Mesendoderm (in vitro differentiated cells): ENCODE results near the gene SNRK.

Source experiments
- DNase-seq: peaks from one replicate; pipeline ENCODE4 v3.0.0; 2013
- H2AK5ac ChIP-seq: 2 replicates; pipeline ENCODE4 v1.6.1; 2013; ENCODE audit warnings: low read length, inconsistent platforms
- H2BK120ac ChIP-seq: 2 replicates; pipeline ENCODE4 v1.6.1; 2013; ENCODE audit warnings: low read depth, mild to moderate bottlenecking, low read length, moderate library complexity, mixed read lengths
- H2BK15ac ChIP-seq: replicated peaks from 2 replicates; pipeline ENCODE4 v1.6.1; 2013; ENCODE audit warnings: low read depth, mild to moderate bottlenecking, moderate library complexity
- H2BK5ac ChIP-seq: 2 replicates; pipeline ENCODE4 v1.6.1; 2013; ENCODE audit warnings: low read length, inconsistent platforms
- H3K18ac ChIP-seq: 2 replicates; pipeline ENCODE4 v1.6.1; 2013; ENCODE audit warnings: mild to moderate bottlenecking, low read length, mixed read lengths
- H3K23ac ChIP-seq: one replicate; pipeline ENCODE4 v1.6.1; 2013; ENCODE audit warnings: low read length
- H3K27ac ChIP-seq: 2 replicates; pipeline ENCODE4 v1.5.1; 2013; ENCODE audit warnings: low read depth, mild to moderate bottlenecking, inconsistent platforms, low read length, moderate library complexity
- H3K27me3 ChIP-seq: 2 replicates; pipeline ENCODE4 v1.6.1; 2013; ENCODE audit warnings: low read length, control low read depth, mild to moderate bottlenecking, inconsistent platforms; ENCODE audit not compliant: insufficient read depth, poor library complexity
- H3K36me3 ChIP-seq: 2 replicates; pipeline ENCODE4 v1.6.1; 2013; ENCODE audit warnings: low read length, inconsistent platforms; ENCODE audit not compliant: control insufficient read depth, insufficient read depth
- H3K4ac ChIP-seq: one replicate; pipeline ENCODE4 v1.6.1; 2013; ENCODE audit warnings: low read depth, mild to moderate bottlenecking, low read length, moderate library complexity
- H3K4me1 ChIP-seq: 2 replicates; pipeline ENCODE4 v1.6.1; 2013; ENCODE audit warnings: low read depth, low read length, inconsistent platforms; ENCODE audit not compliant: control insufficient read depth
- H3K4me2 ChIP-seq: 2 replicates; pipeline ENCODE4 v1.6.1; 2013; ENCODE audit warnings: low read length
- H3K4me3 ChIP-seq: 2 replicates; pipeline ENCODE4 v1.5.1; 2013; ENCODE audit warnings: mild to moderate bottlenecking, low read length
- H3K56ac ChIP-seq: one replicate; pipeline ENCODE4 v1.6.1; 2013; ENCODE audit warnings: low read length
- H3K79me1 ChIP-seq: 2 replicates; pipeline ENCODE4 v1.6.1; 2013; ENCODE audit warnings: low read length, inconsistent platforms
- H3K79me2 ChIP-seq: 2 replicates; pipeline ENCODE4 v1.6.1; 2013; ENCODE audit warnings: mild to moderate bottlenecking, low read length; ENCODE audit not compliant: control insufficient read depth, insufficient read depth
- H3K9ac ChIP-seq: 2 replicates; pipeline ENCODE4 v1.6.1; 2013; ENCODE audit warnings: low read length, inconsistent platforms
- H4K5ac ChIP-seq: one replicate; pipeline ENCODE4 v1.6.1; 2013; ENCODE audit warnings: low read length
- H4K8ac ChIP-seq: one replicate; pipeline ENCODE4 v1.6.1; 2013; ENCODE audit warnings: low read depth, mild to moderate bottlenecking, control low read depth, low read length, moderate library complexity
- WGBS: extraction: QIAGEN DNeasy Blood & Tissue Kit; methylation state at CpG from one replicate; pipeline ENCODE4 v1.1.7; 2013; ENCODE audit warnings: low lambda C conversion rate, missing lambda C conversion rate; ENCODE audit not compliant: insufficient coverage; ENCODE audit errors: extremely low coverage; 5-methylcytosine and 5-hydroxymethylcytosine counted together

The SNRK gene

GRCh38 chr3:43287500-43287873, 1.1 kb downstream of the SNRK start:
- WGBS = no CpG with 5 or more reads among the region's 3 CpGs
- no peak overlapping the region for H3K27ac ChIP-seq

GRCh38 chr3:43288366-43288765, 2.0 kb downstream of the SNRK start:
- Histone ChIP-seq H4K5ac (no peak overlapping the region), H3K27me3 (no peaks in the 10 kb centered on the region), H3K79me1 (peaks cover 20% of the 10 kb centered on the region), H3K27ac (no peak overlapping the region), H3K9ac (no peak overlapping the region), H3K56ac (no peak overlapping the region), H3K23ac (no peak overlapping the region), H3K4me2 (no peak overlapping the region), H3K36me3 (no peaks in the 10 kb centered on the region), H3K18ac (no peak overlapping the region), H3K79me2 (peaks cover 22% of the 10 kb centered on the region), H3K4me3 (no peak overlapping the region), H2BK5ac (no peak overlapping the region), H2AK5ac (no peak overlapping the region), H3K4me1 (peaks cover 2% of the 10 kb centered on the region), H2BK120ac (no peak overlapping the region), H3K4ac (no peak overlapping the region), H2BK15ac (no peak overlapping the region), H4K8ac (no peak overlapping the region)
- no peak for DNase-seq
- no CpG with 5 or more reads among the region's 2 CpGs for WGBS

More at GRCh38 chr3:43287500-43287873, 1.1 kb downstream of the SNRK start:
- peaks cover 16% of the 10 kb centered on the region for H3K79me1 ChIP-seq
- H2BK120ac ChIP-seq = no peak overlapping the region
- H2AK5ac ChIP-seq = no peak overlapping the region
- DNase-seq = peak; percentile 40
- H3K4me3 ChIP-seq = no peak overlapping the region
- peaks cover 2% of the 10 kb centered on the region for H3K4me1 ChIP-seq
- H3K4ac ChIP-seq = no peak overlapping the region
- peak overlapping the region; percentile 28 for H3K56ac ChIP-seq
- H3K36me3 ChIP-seq = no peaks in the 10 kb centered on the region
- H4K8ac ChIP-seq = no peak overlapping the region
- H3K27me3 ChIP-seq = no peaks in the 10 kb centered on the region
- peak overlapping the region; percentile 38 for H3K9ac ChIP-seq
- no peak overlapping the region for H3K23ac ChIP-seq
- no peak overlapping the region for H2BK15ac ChIP-seq
- H3K4me2 ChIP-seq = peak overlapping the region; percentile 58
- peaks cover 19% of the 10 kb centered on the region for H3K79me2 ChIP-seq
- no peak overlapping the region for H4K5ac ChIP-seq
- no peak overlapping the region for H2BK5ac ChIP-seq
- H3K18ac ChIP-seq = no peak overlapping the region

GRCh38 chr3:43288850-43289249, 2.5 kb downstream of the SNRK start:
- Histone ChIP-seq H3K23ac (no peak overlapping the region), H3K79me1 (peaks cover 20% of the 10 kb centered on the region), H3K56ac (no peak overlapping the region), H3K27ac (no peak overlapping the region), H2BK15ac (no peak overlapping the region), H3K4me2 (no peak overlapping the region), H3K36me3 (no peaks in the 10 kb centered on the region), H3K9ac (no peak overlapping the region), H3K18ac (no peak overlapping the region), H2BK5ac (no peak overlapping the region), H3K4ac (no peak overlapping the region), H2AK5ac (no peak overlapping the region), H2BK120ac (no peak overlapping the region), H4K8ac (no peak overlapping the region), H3K4me3 (no peak overlapping the region), H3K79me2 (peaks cover 22% of the 10 kb centered on the region), H3K4me1 (peaks cover 2% of the 10 kb centered on the region), H3K27me3 (no peaks in the 10 kb centered on the region), H4K5ac (no peak overlapping the region)
- no CpG with 5 or more reads among the region's 2 CpGs for WGBS
- no peak for DNase-seq

GRCh38 chr3:43289401-43289800, 3.1 kb downstream of the SNRK start:
- H3K4me3 ChIP-seq = no peak overlapping the region
- no CpG with 5 or more reads among the region's 2 CpGs for WGBS
- peaks cover 20% of the 10 kb centered on the region for H3K79me1 ChIP-seq
- H3K27me3 ChIP-seq = no peaks in the 10 kb centered on the region
- H3K56ac ChIP-seq = no peak overlapping the region
- H3K27ac ChIP-seq = no peak overlapping the region
- H2AK5ac ChIP-seq = no peak overlapping the region
- H3K18ac ChIP-seq = no peak overlapping the region
- no peak overlapping the region for H3K23ac ChIP-seq
- no peak overlapping the region for H4K5ac ChIP-seq
- no peak overlapping the region for H3K4ac ChIP-seq
- H2BK120ac ChIP-seq = no peak overlapping the region
- no peak overlapping the region for H3K4me2 ChIP-seq
- no peak for DNase-seq
- H2BK15ac ChIP-seq = no peak overlapping the region
- H3K4me1 ChIP-seq = peaks cover 2% of the 10 kb centered on the region
- peaks cover 22% of the 10 kb centered on the region for H3K79me2 ChIP-seq
- no peak overlapping the region for H2BK5ac ChIP-seq
- H3K36me3 ChIP-seq = no peaks in the 10 kb centered on the region
- H3K9ac ChIP-seq = no peak overlapping the region
- H4K8ac ChIP-seq = no peak overlapping the region

- Histone ChIP-seq H3K4ac (no peak overlapping the region), H2BK120ac (no peak overlapping the region), H2BK5ac (no peak overlapping the region), H3K36me3 (no peaks in the 10 kb centered on the region), H3K4me1 (peaks cover 2% of the 10 kb centered on the region), H4K5ac (no peak overlapping the region), H3K4me2 (no peak overlapping the region), H3K27me3 (no peaks in the 10 kb centered on the region), H3K9ac (no peak overlapping the region), H3K4me3 (no peak overlapping the region), H2BK15ac (no peak overlapping the region), H2AK5ac (no peak overlapping the region), H3K79me2 (peaks cover 22% of the 10 kb centered on the region), H3K56ac (no peak overlapping the region), H3K79me1 (peaks cover 20% of the 10 kb centered on the region), H3K18ac (no peak overlapping the region), H4K8ac (no peak overlapping the region), H3K27ac (no peak overlapping the region), H3K23ac (no peak overlapping the region)
- WGBS = no CpG with 5 or more reads among the region's 5 CpGs
- no peak for DNase-seq
These were observed 3.6 kb downstream of the SNRK start for GRCh38 chr3:43289841-43290470.

GRCh38 chr3:43290956-43291355, 4.6 kb downstream of the SNRK start:
- Histone ChIP-seq H2BK15ac (no peak overlapping the region), H2AK5ac (no peak overlapping the region), H3K4ac (no peak overlapping the region), H3K4me1 (peaks cover 2% of the 10 kb centered on the region), H2BK5ac (no peak overlapping the region), H3K27ac (no peak overlapping the region), H3K27me3 (no peaks in the 10 kb centered on the region), H3K9ac (no peak overlapping the region), H3K4me2 (no peak overlapping the region), H4K8ac (no peak overlapping the region), H3K4me3 (no peak overlapping the region), H3K18ac (no peak overlapping the region), H3K79me1 (peaks cover 20% of the 10 kb centered on the region), H3K36me3 (no peaks in the 10 kb centered on the region), H3K23ac (no peak overlapping the region), H3K79me2 (peaks cover 22% of the 10 kb centered on the region), H3K56ac (no peak overlapping the region), H2BK120ac (no peak overlapping the region), H4K5ac (no peak overlapping the region)
- no peak for DNase-seq
- no CpG with 5 or more reads among the region's 4 CpGs for WGBS
